NCI-H345 (cell line): Measurements from ENCODE around the gene ZBTB7B.
"Not testable (repeated sequence)": the region's sequence is repeated elsewhere in the genome, so short reads cannot be mapped to it uniquely, and the experiment has no call there.

ENCODE experiments used
- DNase-seq: peaks from one replicate; lab custom pipeline; 2025; lab: John Stamatoyannopoulos, UW

The ZBTB7B gene

GRCh38 chr1:154968731-154969130, 33.9 kb upstream of the ZBTB7B start:
- DNase-seq: no peak

- DNase-seq: no peak
Observed at GRCh38 chr1:154969246-154969645, 33.4 kb upstream of the ZBTB7B start.

GRCh38 chr1:154969860-154970452, 32.6 kb upstream of the ZBTB7B start:
- DNase-seq: no peak

GRCh38 chr1:154970631-154971340, 31.8 kb upstream of the ZBTB7B start, which contains the start of gene SHC1:
TSS of gene SHC1 (minus strand) at chr1:154970747. CDS start at chr1:154970526, 221 bp downstream.
- no peak for DNase-seq

- no peak for DNase-seq
Observed at GRCh38 chr1:154971341-154971998, 31.1 kb upstream of the ZBTB7B start.

GRCh38 chr1:154972213-154972516, 30.4 kb upstream of the ZBTB7B start:
- DNase-seq: no peak

GRCh38 chr1:154972517-154973343, 29.9 kb upstream of the ZBTB7B start:
- DNase-seq: no peak

GRCh38 chr1:154973344-154974101, 29.1 kb upstream of the ZBTB7B start:
- DNase-seq: peak; percentile 99

- DNase-seq: peak; percentile 100
Observed at GRCh38 chr1:154974102-154974807, 28.3 kb upstream of the ZBTB7B start, which contains the start of gene CKS1B. TSS of gene CKS1B (plus strand) at chr1:154974681. CDS start at chr1:154974746, 65 bp downstream.

GRCh38 chr1:154974808-154975408, 27.7 kb upstream of the ZBTB7B start:
- peak; percentile 100 for DNase-seq

- peak; percentile 57 for DNase-seq
Observed at GRCh38 chr1:154975409-154976059, 27.1 kb upstream of the ZBTB7B start.

- DNase-seq: not testable (repeated sequence)
Observed at GRCh38 chr1:154977762-154978161, 24.8 kb upstream of the ZBTB7B start.

GRCh38 chr1:154978360-154978759, 24.2 kb upstream of the ZBTB7B start:
- DNase-seq: no peak

GRCh38 chr1:154982341-154982740, 20.3 kb upstream of the ZBTB7B start:
- DNase-seq: no peak

- peak; percentile 100 for DNase-seq
Observed at GRCh38 chr1:154982897-154983648, 19.5 kb upstream of the ZBTB7B start, which contains the start of gene FLAD1. TSS of gene FLAD1 (plus strand) at chr1:154983344. CDS start at chr1:154983695, 351 bp downstream.

- DNase-seq: no peak
Observed at GRCh38 chr1:154983776-154984466, 18.7 kb upstream of the ZBTB7B start.

GRCh38 chr1:154986736-154987135, 15.9 kb upstream of the ZBTB7B start:
- not testable (repeated sequence) for DNase-seq

GRCh38 chr1:154987326-154987725, 15.3 kb upstream of the ZBTB7B start:
- no peak for DNase-seq
